NCI-H1092 treated with DMSO at 0.1 percent for 48 hours (cell line): ENCODE results near the gene THAP9.
A peak's percentile ranks its signal among the peaks of the same experiment; 100 is the strongest.
"Not testable (repeated sequence)": the region's sequence is repeated elsewhere in the genome, so short reads cannot be mapped to it uniquely, and the experiment has no call there.

ENCODE experiments used
- DNase-seq: peaks from one replicate; lab custom pipeline; 2025; lab: John Stamatoyannopoulos, UW

The THAP9 gene, protein sequence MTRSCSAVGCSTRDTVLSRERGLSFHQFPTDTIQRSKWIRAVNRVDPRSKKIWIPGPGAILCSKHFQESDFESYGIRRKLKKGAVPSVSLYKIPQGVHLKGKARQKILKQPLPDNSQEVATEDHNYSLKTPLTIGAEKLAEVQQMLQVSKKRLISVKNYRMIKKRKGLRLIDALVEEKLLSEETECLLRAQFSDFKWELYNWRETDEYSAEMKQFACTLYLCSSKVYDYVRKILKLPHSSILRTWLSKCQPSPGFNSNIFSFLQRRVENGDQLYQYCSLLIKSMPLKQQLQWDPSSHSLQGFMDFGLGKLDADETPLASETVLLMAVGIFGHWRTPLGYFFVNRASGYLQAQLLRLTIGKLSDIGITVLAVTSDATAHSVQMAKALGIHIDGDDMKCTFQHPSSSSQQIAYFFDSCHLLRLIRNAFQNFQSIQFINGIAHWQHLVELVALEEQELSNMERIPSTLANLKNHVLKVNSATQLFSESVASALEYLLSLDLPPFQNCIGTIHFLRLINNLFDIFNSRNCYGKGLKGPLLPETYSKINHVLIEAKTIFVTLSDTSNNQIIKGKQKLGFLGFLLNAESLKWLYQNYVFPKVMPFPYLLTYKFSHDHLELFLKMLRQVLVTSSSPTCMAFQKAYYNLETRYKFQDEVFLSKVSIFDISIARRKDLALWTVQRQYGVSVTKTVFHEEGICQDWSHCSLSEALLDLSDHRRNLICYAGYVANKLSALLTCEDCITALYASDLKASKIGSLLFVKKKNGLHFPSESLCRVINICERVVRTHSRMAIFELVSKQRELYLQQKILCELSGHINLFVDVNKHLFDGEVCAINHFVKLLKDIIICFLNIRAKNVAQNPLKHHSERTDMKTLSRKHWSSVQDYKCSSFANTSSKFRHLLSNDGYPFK

GRCh38 chr4:82900411-82901182 is at the start of gene THAP9:
TSS of gene THAP9 (plus strand) at chr4:82900735. CDS start at chr4:82900803, 68 bp downstream.
- peak; percentile 98 for DNase-seq

GRCh38 chr4:82851318-82851717 is 49.2 kb upstream of the THAP9 start:
- DNase-seq: no peak

- DNase-seq: peak; percentile 2
These were observed 48.4 kb upstream of the THAP9 start for GRCh38 chr4:82851885-82852750.

DNA sequence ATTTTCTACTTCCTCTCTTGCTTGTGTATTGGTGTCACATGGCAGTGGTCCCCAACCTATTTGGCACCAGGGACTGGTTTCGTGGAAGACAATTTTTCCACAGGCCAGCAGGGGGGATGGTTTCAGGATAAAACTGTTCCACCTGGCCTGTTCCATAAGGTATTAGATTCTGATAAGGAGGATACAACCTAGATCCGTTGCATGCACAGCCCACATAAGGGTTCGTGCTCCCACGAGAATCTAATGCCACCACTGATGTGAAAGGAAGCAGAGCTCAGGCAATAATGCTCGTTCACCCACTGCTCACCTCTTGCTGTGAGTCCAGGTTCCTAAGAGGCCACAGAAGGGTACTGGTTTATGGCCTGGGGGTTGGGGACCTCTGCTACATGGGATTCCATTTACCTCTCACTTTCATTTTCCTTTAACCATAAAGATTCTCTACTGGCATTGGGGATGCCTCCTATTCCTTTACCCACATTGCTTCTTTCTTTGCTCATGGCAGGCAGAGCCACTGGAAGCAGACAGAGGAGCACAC is 47.7 kb upstream of the THAP9 start:
- no peak for DNase-seq

GRCh38 chr4:82860487-82860886 is 40.0 kb upstream of the THAP9 start:
- not testable (repeated sequence) for DNase-seq

DNA sequence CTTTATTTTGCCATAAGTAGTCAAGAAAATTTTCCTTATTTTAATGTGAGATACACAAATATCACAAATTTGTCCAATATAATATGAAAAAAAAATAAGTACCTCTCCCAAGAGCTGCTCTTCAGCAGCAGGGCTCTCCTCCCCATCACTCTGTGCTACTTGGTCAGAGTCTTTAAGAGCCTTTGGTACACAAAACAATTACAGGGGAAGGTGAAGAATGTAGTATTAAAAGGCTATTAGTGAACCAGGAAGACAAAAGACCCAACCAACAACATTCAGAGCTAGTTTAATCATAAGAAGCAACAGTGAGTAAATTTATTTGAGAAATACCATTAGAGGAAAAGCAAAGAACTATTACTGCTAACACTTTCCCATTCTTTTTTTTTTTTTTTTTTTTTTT is 39.0 kb upstream of the THAP9 start:
- DNase-seq: no peak

DNA sequence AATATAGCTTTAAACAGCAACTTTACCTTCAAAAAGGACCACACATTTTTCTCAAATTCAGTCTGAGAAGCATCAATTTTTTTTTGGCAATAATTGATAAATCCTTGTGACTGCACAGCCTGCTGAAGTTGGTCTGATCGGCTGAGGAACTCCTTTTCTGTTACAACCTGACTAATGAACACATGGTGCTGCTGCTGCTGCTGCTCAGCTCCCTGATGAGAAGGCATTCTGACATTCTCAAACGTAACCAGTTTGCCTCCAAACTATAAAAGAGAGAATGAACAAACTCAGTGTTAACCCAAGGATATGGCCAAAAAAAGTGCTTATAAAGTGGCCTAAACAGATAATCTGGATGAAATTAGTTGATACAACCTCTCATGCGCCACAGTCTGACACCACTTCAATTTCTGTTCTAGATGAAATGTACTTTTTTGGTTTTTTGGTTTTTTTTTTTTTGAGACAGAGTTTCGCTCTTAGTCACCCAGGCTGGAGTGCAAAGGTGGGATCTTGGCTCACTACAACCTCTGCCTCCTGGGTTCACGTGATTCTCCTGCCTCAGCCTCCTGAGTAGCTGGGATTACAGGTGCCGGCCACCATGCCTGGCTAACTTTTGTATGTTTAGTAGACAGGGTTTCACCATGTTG is 36.1 kb upstream of the THAP9 start:
- DNase-seq: no peak

DNA sequence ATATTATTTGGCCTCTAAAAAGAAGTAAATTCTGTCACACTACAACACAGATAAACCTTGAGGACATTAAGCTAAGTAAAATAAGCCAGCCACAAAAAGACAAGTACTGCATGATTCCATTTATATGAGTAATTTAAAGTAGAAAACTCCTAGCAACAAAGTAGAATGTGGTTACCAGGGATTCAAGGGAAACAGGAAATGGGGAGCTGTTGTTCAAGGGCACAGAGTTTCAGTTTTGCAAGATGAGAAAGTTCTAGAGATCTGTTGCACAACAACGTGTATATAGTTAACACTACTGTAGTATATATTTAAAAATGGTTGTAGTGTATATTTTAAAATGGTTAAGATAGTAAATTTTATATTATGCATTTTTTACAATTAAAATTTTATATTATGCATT is 34.9 kb upstream of the THAP9 start:
- DNase-seq: no peak

- DNase-seq: not testable (repeated sequence)
These were observed 34.5 kb upstream of the THAP9 start for GRCh38 chr4:82866033-82866432.

GRCh38 chr4:82866706-82867385 is 33.7 kb upstream of the THAP9 start:
- no peak for DNase-seq

DNA sequence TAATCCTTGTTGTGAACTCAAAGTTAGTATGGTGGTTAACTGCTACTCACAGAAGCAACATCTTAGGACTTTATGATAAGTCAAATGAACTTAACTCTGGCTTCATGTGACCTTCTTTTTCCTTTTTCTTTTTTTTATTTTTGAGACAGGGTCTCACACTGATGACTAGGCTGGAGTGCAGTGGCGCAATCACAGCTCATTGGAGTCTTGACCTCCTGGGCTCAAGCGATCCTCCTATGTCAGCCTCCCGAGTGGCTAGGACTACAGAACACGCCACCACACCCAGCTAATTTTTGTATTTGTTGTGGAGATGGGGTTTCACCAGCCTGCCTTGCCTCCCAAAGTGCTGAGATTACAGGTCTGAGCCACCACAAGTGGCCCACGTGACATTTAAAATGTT is 32.0 kb upstream of the THAP9 start:
- no peak for DNase-seq

DNA sequence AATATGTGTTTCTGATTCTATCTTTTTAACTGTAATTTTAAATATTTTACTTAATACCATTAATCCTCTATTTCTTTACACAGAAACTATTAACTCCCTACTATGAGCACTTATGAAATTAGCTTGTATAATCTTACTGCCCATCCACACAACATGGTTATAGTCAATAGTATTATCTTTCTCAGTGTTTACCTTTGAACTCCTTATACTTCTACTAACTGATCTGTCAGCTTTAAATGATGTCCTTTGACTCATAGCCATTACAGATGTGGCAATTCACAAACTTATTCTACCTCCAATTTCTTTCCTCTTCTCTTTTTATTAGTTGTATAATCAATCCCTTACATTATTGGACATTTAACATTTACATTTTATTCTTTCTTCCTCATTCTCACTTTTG is 15.1 kb upstream of the THAP9 start:
- DNase-seq: no peak

DNA sequence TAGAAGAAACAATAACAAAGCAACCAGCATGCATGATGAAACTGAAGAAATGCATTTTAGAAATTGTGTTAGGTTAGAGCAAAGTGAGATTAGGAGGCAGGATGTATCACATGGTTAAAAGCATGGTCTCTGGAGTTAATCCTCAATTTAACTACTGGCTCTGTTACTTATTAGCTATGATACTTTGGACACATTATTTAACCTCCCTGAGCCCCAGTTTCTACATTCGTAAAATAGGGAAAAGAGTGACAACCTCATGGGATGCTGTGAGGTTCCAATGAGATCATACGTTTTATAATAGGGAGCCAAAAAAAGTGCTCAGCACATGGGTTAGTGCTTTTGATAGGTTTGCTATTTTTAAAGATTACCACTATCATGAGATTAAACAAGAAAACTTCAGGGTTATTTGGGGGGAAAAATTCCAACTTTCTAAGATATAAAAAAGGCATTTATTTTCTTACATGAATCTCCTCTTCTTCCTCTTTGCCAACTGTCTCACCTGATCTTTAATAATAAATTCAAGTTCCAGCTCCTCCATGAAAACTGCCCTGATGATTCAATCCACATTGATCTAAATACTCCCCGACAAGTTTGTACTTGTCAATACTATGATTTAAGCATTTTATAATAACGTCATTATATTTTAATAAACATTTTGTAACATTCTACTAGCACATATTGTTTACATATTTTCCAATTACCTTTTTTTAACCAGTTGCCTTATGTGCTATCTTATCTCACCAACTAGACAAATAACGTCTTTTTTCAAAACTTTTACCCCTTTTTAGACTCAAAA is 14.2 kb upstream of the THAP9 start:
- no peak for DNase-seq

DNA sequence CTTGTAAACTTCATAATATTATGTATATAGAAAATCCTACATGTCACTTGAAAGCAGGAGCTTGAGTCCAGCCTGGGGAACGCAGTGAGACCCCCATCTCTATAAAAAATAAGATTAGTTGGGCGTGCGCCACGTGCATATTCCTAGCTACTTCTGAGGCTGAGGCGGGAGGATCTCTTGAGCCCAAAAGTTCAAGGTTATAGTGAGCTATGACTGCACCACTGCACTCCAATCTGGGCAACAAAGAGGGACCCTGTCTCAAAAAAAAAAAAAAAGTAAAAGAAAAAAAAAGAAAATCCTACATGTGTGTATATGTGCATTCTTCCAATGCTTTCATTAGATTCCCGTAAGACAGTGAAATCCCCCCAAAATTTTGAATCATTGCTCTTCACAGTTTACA is 11.2 kb upstream of the THAP9 start:
- DNase-seq: no peak

GRCh38 chr4:82890528-82890900 is 10.0 kb upstream of the THAP9 start:
- DNase-seq: no peak

GRCh38 chr4:82890901-82891706 is 9.4 kb upstream of the THAP9 start, which contains the start of gene SEC31A:
TSS of gene SEC31A (minus strand) at chr4:82891153. CDS start at chr4:82881936, 9,217 bp downstream.
- DNase-seq: peak; percentile 95

DNA sequence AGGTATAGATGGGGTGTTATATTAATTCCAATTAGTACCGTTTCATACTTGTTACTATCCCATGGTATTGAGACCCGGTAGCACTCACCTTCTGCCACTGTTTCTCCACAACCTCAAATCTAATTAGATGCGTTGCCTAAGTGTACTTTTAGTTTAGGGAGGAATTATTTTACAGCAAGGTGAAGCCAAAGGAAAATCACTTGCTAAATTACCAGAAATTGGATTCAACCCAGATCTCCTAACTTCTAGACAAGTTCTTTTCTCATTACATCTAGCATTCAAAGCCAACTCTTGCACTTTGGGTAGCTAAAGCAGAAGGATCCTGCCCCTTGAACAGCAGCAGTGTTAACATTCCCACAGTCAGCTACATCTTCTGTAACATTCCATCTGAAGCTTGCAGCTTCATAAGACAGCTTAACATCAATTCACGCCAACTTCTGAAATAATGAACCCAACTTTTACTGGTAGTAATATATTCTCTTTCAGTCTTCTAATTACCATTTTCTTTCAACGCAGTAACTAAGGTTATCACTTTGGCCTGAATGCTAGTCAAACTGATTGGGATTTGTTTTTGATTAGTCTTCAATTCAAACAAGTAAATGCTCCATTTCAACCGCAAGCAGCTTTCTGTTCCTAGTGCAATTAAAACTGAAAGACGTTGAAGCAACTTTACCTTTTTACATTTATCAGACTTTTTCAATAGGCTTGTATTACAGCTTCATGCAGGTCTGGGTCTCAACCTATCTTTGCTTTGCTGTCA is 8.6 kb upstream of the THAP9 start:
- DNase-seq: peak; percentile 48

DNA sequence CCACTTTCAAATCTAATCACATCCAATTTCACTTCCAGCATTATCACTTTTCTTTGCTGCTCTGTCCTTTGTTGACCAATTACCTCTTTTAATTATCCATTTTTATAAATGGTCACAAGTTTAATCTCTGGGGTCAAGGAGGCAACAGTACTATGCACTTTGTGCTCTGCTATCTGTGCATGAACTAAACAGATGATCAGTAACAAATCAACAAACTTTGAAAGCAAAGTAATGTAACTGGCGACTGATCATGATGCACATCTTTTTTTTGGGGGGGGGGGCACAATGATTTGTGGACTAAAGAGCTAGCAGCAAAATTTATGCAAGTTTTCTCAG is 8.1 kb upstream of the THAP9 start:
- DNase-seq: no peak
